ENCODE data around the gene EME2. TPM values are rescaled to one million over a fixed set of nuclear protein-coding genes. Genes with fewer than 3 reads are reported as not detected.
"Not testable (repeated sequence)": the region's sequence is repeated elsewhere in the genome, so short reads cannot be mapped to it uniquely, and the experiment has no call there.

Gene EME2
- polyA plus RNA-seq, 1 donor from 2014 or later = 1.5 TPM

GRCh38 chr16:1792836-1793577 is 20.4 kb downstream of the EME2 start:
- Mint-ChIP-seq H3K27me3 (no peaks in the 10 kb centered on the region), H3K9me3 (peaks cover 0 to 5% (median 1%) of the 10 kb centered on the region in 3 donors), H3K4me1 (peaks cover 0 to 4% (median 0%) of the 10 kb centered on the region in 3 donors), H3K27ac (peak overlapping the region in 1 of 3 donors; percentile 39), H3K36me3 (peaks cover 4% of the 10 kb centered on the region), H3K4me3 (no peak overlapping the region)

GRCh38 chr16:1793578-1794220 is 21.1 kb downstream of the EME2 start, which contains the start of gene IGFALS:
TSS of gene IGFALS (minus strand) at chr16:1793705. CDS start at chr16:1793652, 53 bp downstream.
- Mint-ChIP-seq H3K27me3 (no peaks in the 10 kb centered on the region), H3K27ac (peak within 1 kb of the TSS in 1 of 3 donors; percentile 39), H3K4me1 (peaks cover 0 to 4% (median 0%) of the 10 kb centered on the region in 3 donors), H3K36me3 (peaks cover 4% of the 10 kb centered on the region), H3K4me3 (no peak within 1 kb of the TSS), H3K9me3 (peaks cover 0 to 5% (median 1%) of the 10 kb centered on the region in 3 donors)

GRCh38 chr16:1794221-1794871 is 21.7 kb downstream of the EME2 start:
- Mint-ChIP-seq H3K9me3 (peaks cover 0 to 11% (median 1%) of the 10 kb centered on the region in 3 donors), H3K27me3 (no peaks in the 10 kb centered on the region), H3K4me3 (no peak overlapping the region), H3K4me1 (no peaks in the 10 kb centered on the region), H3K27ac (no peak overlapping the region), H3K36me3 (peaks cover 2% of the 10 kb centered on the region)

- no peaks in the 10 kb centered on the region for H3K4me1 Mint-ChIP-seq
- H3K27ac Mint-ChIP-seq = no peak overlapping the region
- H3K9me3 Mint-ChIP-seq = peaks cover 0 to 14% (median 1%) of the 10 kb centered on the region in 3 donors
- peaks cover 2% of the 10 kb centered on the region for H3K36me3 Mint-ChIP-seq
- H3K27me3 Mint-ChIP-seq = no peaks in the 10 kb centered on the region
- H3K4me3 Mint-ChIP-seq = no peak overlapping the region
Measured at GRCh38 chr16:1794908-1795666, 22.5 kb downstream of the EME2 start.

- H3K27me3 Mint-ChIP-seq, H3K36me3 Mint-ChIP-seq, H3K4me1 Mint-ChIP-seq: not testable (repeated sequence)
- Mint-ChIP-seq H3K4me3 (peak overlapping the region in 1 of 4 donors; percentile 17), H3K27ac (peak overlapping the region in 1 of 3 donors; percentile 53), H3K9me3 (peaks cover 0 to 20% (median 4%) of the 10 kb centered on the region in 3 donors)
Measured at GRCh38 chr16:1799263-1799662, 26.7 kb downstream of the EME2 start.

GRCh38 chr16:1800701-1801100 is 28.1 kb downstream of the EME2 start:
- Mint-ChIP-seq H3K36me3 (peaks cover 5% of the 10 kb centered on the region), H3K4me1 (no peaks in the 10 kb centered on the region), H3K9me3 (peaks cover 0 to 20% (median 4%) of the 10 kb centered on the region in 3 donors), H3K27me3 (no peaks in the 10 kb centered on the region), H3K27ac (no peak overlapping the region), H3K4me3 (no peak overlapping the region)

GRCh38 chr16:1807626-1808025 is 35.0 kb downstream of the EME2 start:
- peaks cover 0 to 2% (median 0%) of the 10 kb centered on the region in 3 donors for H3K9me3 Mint-ChIP-seq
- H3K27ac Mint-ChIP-seq = no peak overlapping the region
- no peak overlapping the region for H3K4me3 Mint-ChIP-seq
- no peaks in the 10 kb centered on the region for H3K4me1 Mint-ChIP-seq
- peaks cover 8% of the 10 kb centered on the region for H3K36me3 Mint-ChIP-seq
- H3K27me3 Mint-ChIP-seq = no peaks in the 10 kb centered on the region

GRCh38 chr16:1808691-1809090 is 36.1 kb downstream of the EME2 start:
- peaks cover 0 to 2% (median 0%) of the 10 kb centered on the region in 3 donors for H3K9me3 Mint-ChIP-seq
- H3K27me3 Mint-ChIP-seq = no peaks in the 10 kb centered on the region
- no peak overlapping the region for H3K4me3 Mint-ChIP-seq
- H3K36me3 Mint-ChIP-seq = peaks cover 8% of the 10 kb centered on the region
- peaks cover 0 to 5% (median 0%) of the 10 kb centered on the region in 3 donors for H3K4me1 Mint-ChIP-seq
- no peak overlapping the region for H3K27ac Mint-ChIP-seq

GRCh38 chr16:1809281-1809801 is 36.7 kb downstream of the EME2 start:
- no peak overlapping the region for H3K27ac Mint-ChIP-seq
- no peaks in the 10 kb centered on the region for H3K27me3 Mint-ChIP-seq
- peaks cover 8% of the 10 kb centered on the region for H3K36me3 Mint-ChIP-seq
- no peak overlapping the region for H3K4me3 Mint-ChIP-seq
- H3K4me1 Mint-ChIP-seq = peaks cover 0 to 5% (median 0%) of the 10 kb centered on the region in 3 donors
- H3K9me3 Mint-ChIP-seq = peaks cover 0 to 2% (median 0%) of the 10 kb centered on the region in 3 donors

- H3K27ac Mint-ChIP-seq = no peak overlapping the region
- peaks cover 8% of the 10 kb centered on the region for H3K36me3 Mint-ChIP-seq
- no peak overlapping the region for H3K4me3 Mint-ChIP-seq
- H3K4me1 Mint-ChIP-seq = peaks cover 0 to 5% (median under 1%) of the 10 kb centered on the region in 3 donors
- no peaks in the 10 kb centered on the region for H3K27me3 Mint-ChIP-seq
- H3K9me3 Mint-ChIP-seq = peaks cover 0 to 2% (median 0%) of the 10 kb centered on the region in 3 donors
Measured at GRCh38 chr16:1810106-1810505, 37.5 kb downstream of the EME2 start.

GRCh38 chr16:1810536-1810935 is 37.9 kb downstream of the EME2 start:
- Mint-ChIP-seq H3K9me3 (peaks cover 0 to 2% (median 0%) of the 10 kb centered on the region in 3 donors), H3K27ac (no peak overlapping the region), H3K4me3 (no peak overlapping the region), H3K4me1 (peaks cover 0 to 5% (median 2%) of the 10 kb centered on the region in 3 donors), H3K36me3 (peaks cover 9% of the 10 kb centered on the region), H3K27me3 (no peaks in the 10 kb centered on the region)

GRCh38 chr16:1812732-1813163 is 40.1 kb downstream of the EME2 start:
- Mint-ChIP-seq H3K4me3 (no peak overlapping the region), H3K4me1 (peaks cover 0 to 5% (median 2%) of the 10 kb centered on the region in 3 donors), H3K27ac (no peak overlapping the region), H3K36me3 (peaks cover 2% of the 10 kb centered on the region), H3K9me3 (no peaks in the 10 kb centered on the region), H3K27me3 (no peaks in the 10 kb centered on the region)

GRCh38 chr16:1815461-1815860 is 42.9 kb downstream of the EME2 start:
- Mint-ChIP-seq H3K9me3 (no peaks in the 10 kb centered on the region), H3K4me1 (peaks cover 0 to 5% (median 2%) of the 10 kb centered on the region in 3 donors), H3K27ac (no peak overlapping the region), H3K27me3 (no peaks in the 10 kb centered on the region), H3K36me3 (peaks cover 2% of the 10 kb centered on the region), H3K4me3 (no peak overlapping the region)

All from IgD-negative memory B cell (primary cell).